Measurements from ENCODE around the gene PGS1.

PGS1 gene

DNA sequence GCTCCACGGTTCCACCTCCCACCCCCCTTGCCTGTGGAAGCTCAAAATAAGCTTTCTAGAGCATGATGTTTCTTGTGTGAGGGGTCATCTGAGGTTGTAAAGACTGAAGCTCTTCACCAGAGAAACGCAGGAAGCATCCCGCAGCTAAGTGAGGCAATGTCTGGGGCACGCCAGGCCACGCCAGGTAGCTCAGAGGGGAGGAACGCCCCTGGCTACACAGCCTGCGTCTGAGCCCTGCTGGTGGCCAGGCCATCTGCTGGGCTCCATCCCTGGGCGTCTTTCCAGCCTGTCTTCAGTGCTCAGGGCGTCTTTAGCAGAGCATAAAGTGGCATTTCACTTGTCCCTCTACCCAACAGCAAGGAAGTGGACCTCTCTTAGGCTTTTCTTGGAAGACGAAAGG is 33.8 kb upstream of the PGS1 start:
- Histone ChIP-seq H3K27ac (ENCODE audit: low read length) (no peak overlapping the region), H3K4me1 (ENCODE audit: insufficient read depth, low read length) (peaks cover 13% of the 10 kb centered on the region), H3K79me2 (ENCODE audit: insufficient read depth, low read length) (no peaks in the 10 kb centered on the region), H3K4me2 (ENCODE audit: insufficient read depth, low read length) (no peak overlapping the region), H3K9me3 (ENCODE audit: insufficient read depth, low read length, severe bottlenecking) (no peaks in the 10 kb centered on the region), H2AFZ (ENCODE audit: low read depth, low read length) (no peak overlapping the region), H3K4me3 (ENCODE audit: low read depth in 1 of 2, low read length in 2 of 2) (no peak overlapping the region), H3K9ac (ENCODE audit: low read depth, low read length) (no peak overlapping the region), H3K27me3 (ENCODE audit: insufficient read depth, low read length, poor library complexity) (peaks cover 8% of the 10 kb centered on the region), H4K20me1 (ENCODE audit: insufficient read depth, low read length) (peaks cover 7% of the 10 kb centered on the region; the same call in 1 of the 2 replicates), H3K36me3 (ENCODE audit: insufficient read depth, low read length) (no peaks in the 10 kb centered on the region)
- no peak for TF ChIP-seq EZH2 (IDR thresholded peaks at IDR 0.05; ENCODE audit: borderline replicate concordance, low read depth, low read length, severe bottlenecking)
- TF ChIP-seq, protein P1, sequence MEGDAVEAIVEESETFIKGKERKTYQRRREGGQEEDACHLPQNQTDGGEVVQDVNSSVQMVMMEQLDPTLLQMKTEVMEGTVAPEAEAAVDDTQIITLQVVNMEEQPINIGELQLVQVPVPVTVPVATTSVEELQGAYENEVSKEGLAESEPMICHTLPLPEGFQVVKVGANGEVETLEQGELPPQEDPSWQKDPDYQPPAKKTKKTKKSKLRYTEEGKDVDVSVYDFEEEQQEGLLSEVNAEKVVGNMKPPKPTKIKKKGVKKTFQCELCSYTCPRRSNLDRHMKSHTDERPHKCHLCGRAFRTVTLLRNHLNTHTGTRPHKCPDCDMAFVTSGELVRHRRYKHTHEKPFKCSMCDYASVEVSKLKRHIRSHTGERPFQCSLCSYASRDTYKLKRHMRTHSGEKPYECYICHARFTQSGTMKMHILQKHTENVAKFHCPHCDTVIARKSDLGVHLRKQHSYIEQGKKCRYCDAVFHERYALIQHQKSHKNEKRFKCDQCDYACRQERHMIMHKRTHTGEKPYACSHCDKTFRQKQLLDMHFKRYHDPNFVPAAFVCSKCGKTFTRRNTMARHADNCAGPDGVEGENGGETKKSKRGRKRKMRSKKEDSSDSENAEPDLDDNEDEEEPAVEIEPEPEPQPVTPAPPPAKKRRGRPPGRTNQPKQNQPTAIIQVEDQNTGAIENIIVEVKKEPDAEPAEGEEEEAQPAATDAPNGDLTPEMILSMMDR (IDR thresholded peaks at IDR 0.05; ENCODE audit: borderline replicate concordance, extremely low read depth, low read length, poor library complexity, severe bottlenecking): no peak
- DNase-seq (no peak), ATAC-seq (ENCODE audit: insufficient read depth, low read depth) (no peak)

DNA sequence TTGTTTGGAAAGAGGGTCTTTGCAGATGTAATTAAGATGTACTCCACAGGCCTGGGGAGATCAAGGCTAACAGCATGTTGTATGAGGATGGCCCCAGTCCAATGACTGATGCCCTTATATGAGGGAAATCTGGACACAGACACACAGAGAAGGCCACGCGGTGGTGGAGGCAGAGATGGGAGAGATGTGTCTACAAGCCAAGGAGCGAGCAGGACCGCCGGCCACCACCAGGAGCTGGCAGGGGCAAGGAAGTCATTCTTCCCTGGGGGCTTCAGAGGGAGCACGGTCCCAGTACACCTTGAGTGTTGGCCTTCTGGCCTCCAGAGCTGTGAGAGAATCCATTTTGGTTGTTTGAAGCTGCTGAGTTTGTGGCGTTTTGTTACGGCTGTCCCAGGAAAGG is 33.3 kb upstream of the PGS1 start:
- Histone ChIP-seq H3K36me3 (ENCODE audit: insufficient read depth, low read length) (no peaks in the 10 kb centered on the region), H3K79me2 (ENCODE audit: insufficient read depth, low read length) (no peaks in the 10 kb centered on the region), H3K27me3 (ENCODE audit: insufficient read depth, low read length, poor library complexity) (peaks cover 8% of the 10 kb centered on the region), H4K20me1 (ENCODE audit: insufficient read depth, low read length) (peaks cover 7% of the 10 kb centered on the region; the same call in 1 of the 2 replicates), H3K4me2 (ENCODE audit: insufficient read depth, low read length) (no peak overlapping the region), H3K4me3 (ENCODE audit: low read depth in 1 of 2, low read length in 2 of 2) (no peak overlapping the region), H3K9ac (ENCODE audit: low read depth, low read length) (no peak overlapping the region), H2AFZ (ENCODE audit: low read depth, low read length) (no peak overlapping the region), H3K4me1 (ENCODE audit: insufficient read depth, low read length) (peaks cover 13% of the 10 kb centered on the region), H3K9me3 (ENCODE audit: insufficient read depth, low read length, severe bottlenecking) (no peaks in the 10 kb centered on the region), H3K27ac (ENCODE audit: low read length) (no peak overlapping the region)
- no peak for TF ChIP-seq EZH2 (IDR thresholded peaks at IDR 0.05; ENCODE audit: borderline replicate concordance, low read depth, low read length, severe bottlenecking)
- TF ChIP-seq, protein P1 (IDR thresholded peaks at IDR 0.05; ENCODE audit: borderline replicate concordance, extremely low read depth, low read length, poor library complexity, severe bottlenecking): no peak
- no peak for DNase-seq
- no peak for ATAC-seq (ENCODE audit: insufficient read depth, low read depth)

DNA sequence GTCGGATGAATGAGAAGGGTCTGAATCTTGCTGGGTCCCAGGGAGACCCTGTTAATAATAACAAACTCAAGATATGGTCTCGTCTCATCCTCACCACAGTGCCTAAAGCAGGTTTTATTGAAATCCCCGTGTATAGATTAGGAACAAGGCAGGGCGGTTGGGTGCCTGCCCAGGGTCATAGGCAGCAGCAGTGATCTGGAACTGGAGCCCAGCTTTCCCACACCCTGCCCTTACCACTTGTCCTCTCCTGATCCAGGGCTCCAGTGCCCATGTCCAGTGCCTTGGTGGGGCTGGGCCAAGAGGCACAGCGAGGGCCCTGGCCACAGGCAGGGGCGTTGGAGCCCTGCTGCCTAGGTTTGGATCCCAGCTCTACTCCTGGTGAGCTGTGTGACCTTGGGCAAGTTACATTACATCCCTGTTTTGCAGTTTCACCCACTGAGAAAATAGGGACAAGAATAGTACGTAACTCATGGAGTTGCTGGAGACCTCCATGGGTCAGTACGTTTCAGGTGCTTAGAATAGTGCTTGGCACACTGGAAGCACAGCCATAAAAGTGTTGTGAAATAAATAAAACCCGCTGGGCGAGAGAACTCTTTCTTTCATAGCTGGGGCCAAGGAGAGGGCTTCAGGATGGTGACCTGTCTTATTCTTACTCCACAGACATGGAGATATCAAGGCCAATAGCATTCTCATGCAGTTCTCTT is 32.5 kb upstream of the PGS1 start:
- Histone ChIP-seq H3K9ac (ENCODE audit: low read depth, low read length) (no peak overlapping the region), H4K20me1 (ENCODE audit: insufficient read depth, low read length) (peaks cover 7% of the 10 kb centered on the region; the same call in 1 of the 2 replicates), H3K27ac (ENCODE audit: low read length) (no peak overlapping the region), H3K4me1 (ENCODE audit: insufficient read depth, low read length) (peaks cover 13% of the 10 kb centered on the region), H3K79me2 (ENCODE audit: insufficient read depth, low read length) (no peaks in the 10 kb centered on the region), H3K36me3 (ENCODE audit: insufficient read depth, low read length) (no peaks in the 10 kb centered on the region), H3K4me3 (ENCODE audit: low read depth in 1 of 2, low read length in 2 of 2) (no peak overlapping the region), H3K27me3 (ENCODE audit: insufficient read depth, low read length, poor library complexity) (peaks cover 8% of the 10 kb centered on the region), H3K9me3 (ENCODE audit: insufficient read depth, low read length, severe bottlenecking) (no peaks in the 10 kb centered on the region), H3K4me2 (ENCODE audit: insufficient read depth, low read length) (no peak overlapping the region), H2AFZ (ENCODE audit: low read depth, low read length) (no peak overlapping the region)
- no peak for DNase-seq
- ATAC-seq (ENCODE audit: insufficient read depth, low read depth): no peak
- TF ChIP-seq, protein P1 (IDR thresholded peaks at IDR 0.05; ENCODE audit: borderline replicate concordance, extremely low read depth, low read length, poor library complexity, severe bottlenecking): no peak
- no peak for TF ChIP-seq EZH2 (IDR thresholded peaks at IDR 0.05; ENCODE audit: borderline replicate concordance, low read depth, low read length, severe bottlenecking)

Measured in DND-41 (cell line).